Right lung (tissue), 5 donors: Measurements from ENCODE around the gene VTN. TPM values are rescaled to one million over a fixed set of nuclear protein-coding genes. Genes with fewer than 3 reads are reported as not detected.

Experiments
- DNase-seq, 2 donors: peaks; one replicate each; pipeline ENCODE4 v3.0.0-alpha.2; 2013
- polyA plus RNA-seq, 5 donors: library from polyadenylated mRNA; unstranded; fragments of 120-200 nt; gene quantifications; one replicate each; pipeline versions ENCODE4 v1.2.1 to v1.2.3, GENCODE V29; 2013; ENCODE audit warnings: inconsistent platforms in 1 of 5, low replicate concordance in 1 of 5; ENCODE audit not compliant: insufficient read length in 5 of 5, insufficient read depth in 1 of 5

The VTN gene
- polyA plus RNA-seq, 5 donors: 0.35 to 11.6 (median 0.51) TPM

DNA sequence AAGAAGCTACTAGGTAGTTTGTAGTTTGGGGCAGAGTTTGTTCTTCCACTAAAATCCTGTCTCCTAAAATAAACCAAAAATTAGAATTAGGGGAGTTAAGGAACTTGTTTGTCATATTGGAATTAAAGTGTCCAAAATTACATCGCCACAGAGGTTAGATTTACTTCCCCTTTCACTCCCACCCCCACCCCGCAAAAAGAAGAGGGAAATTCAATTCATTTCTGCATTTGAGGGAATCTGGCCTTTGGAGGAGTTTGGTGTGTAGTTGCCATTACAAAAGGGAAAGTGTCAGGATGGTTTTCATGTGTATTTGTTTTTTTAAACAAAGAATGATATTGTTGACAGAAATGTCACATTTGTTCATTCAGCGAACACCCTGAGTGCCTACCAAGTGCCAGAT, 45.3 kb downstream of the VTN start:
- no peak for DNase-seq

DNA sequence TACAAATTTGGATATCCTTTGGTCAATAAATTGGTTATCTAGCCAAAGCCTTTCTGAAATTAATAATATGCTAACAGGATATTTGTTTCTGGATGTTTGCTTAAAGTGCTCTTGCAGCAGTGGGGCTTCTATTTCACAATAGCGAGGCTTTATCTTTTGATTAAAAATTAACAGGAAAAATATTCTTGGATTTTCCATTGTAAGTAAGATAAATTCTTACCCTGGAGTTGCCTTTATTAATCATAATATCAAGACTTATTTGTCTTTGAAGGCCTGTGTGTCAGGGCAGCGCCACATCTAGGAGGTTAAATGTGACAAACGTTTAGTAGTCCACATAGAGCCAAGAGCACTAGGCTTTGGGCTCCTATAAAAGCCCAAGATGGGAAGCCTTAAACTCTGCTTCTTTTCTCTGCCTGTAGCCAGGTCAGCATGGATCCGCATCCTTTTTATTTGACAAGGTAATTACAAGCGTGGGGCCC, 45.8 kb downstream of the VTN start:
- no peak for DNase-seq

DNA sequence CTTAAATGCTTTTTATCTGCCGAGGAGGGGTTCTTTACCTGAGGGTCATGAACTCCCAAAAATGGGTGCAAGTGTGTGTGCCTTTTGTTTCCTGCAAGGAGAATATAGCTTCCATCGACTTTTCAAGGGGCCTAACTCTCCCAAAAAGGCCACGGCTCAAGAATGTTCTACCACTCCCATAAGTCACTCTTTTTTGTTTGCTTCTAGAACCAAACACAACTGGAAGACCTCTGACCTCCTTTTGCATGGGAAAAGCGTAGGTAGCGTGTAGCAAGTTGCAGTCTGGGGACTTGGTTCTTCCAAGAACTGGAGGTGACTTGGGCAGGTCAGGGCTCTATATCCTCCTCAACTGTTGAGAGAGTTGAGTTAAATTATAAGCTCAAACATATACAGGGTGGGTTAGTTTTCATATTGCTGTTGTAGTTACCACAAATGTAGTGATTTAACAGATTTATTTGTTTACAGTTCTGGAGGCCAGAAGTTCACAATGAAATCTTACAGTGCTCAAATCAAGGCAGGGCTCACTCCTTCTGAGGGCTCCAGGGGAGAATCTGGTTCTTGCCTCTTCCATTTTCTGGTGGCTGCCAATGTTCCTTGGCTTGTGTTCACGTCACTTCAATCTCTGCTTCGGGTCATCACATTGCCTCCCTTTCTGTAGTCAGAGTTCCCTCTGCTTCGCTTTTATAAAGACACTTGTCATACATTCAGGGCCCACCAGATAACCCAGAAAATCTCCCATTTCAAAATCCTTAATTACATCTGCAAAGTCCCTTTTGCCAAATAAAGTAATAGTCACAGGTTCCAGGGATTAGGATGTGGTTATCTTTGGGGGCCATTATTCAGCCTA, 49.7 kb downstream of the VTN start:
- DNase-seq: no peak

DNA sequence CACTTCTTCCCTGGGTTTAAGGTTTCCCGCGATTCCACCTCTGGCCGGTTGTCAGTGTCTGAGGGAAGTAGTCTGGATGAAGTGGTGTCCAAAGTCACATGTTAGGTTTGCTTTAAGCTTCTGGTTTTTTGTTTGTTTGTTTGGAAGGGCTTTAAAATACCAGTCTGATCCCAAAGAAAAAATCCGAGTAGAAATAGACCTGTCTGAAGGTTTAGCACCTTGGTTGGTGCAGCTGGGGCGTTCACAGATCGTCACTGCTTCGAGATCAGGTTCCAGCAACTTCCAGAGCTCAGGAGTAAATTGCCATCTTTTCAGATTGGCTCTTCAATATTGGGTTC, 50.5 kb downstream of the VTN start:
- DNase-seq: no peak

DNA sequence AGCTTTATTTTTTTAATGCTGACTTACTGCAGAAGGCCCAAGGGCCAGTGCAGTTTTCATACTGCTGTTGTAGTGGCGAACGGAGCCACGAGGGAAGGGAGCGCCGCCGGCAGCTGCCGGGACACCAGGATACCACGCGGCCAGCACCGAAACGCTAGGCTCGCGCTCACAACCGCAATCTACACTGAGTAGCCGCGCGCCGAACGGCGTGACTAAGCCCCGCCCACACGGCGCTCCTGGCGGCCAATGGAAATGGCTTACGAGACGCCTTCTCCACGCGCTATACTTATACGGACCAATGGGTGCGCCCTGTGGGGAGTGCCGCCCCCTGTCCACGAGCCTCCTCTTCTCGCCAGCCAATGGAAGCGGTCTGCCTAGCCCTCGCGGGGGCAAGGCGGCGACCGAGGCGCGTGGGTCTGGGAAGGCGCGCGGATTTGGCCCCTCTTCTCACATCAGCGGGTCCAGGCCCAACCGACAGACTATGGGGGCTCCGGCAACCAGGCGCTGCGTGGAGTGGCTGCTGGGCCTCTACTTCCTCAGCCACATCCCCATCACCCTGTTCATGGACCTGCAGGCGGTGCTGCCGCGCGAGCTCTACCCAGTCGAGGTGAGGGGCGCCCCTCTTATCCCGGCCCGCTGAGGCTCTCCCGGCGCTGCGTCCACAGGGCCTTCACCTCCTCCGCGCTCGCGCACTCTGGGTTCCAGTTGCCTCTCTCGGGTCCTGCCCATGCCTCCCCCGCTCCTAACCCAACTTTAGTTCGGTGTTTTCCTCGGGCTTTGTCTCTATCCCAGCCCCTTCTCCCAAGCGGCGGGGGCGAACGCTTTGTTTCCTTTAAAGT, 51.1 kb downstream of the VTN start, which contains the start of gene TMEM97:
TMEM97 (plus strand) TSS at position 442 of the 839 bp plus-strand sequence; CDS start at position 482, 40 bp downstream.
- peak; percentile 93 for DNase-seq

DNA sequence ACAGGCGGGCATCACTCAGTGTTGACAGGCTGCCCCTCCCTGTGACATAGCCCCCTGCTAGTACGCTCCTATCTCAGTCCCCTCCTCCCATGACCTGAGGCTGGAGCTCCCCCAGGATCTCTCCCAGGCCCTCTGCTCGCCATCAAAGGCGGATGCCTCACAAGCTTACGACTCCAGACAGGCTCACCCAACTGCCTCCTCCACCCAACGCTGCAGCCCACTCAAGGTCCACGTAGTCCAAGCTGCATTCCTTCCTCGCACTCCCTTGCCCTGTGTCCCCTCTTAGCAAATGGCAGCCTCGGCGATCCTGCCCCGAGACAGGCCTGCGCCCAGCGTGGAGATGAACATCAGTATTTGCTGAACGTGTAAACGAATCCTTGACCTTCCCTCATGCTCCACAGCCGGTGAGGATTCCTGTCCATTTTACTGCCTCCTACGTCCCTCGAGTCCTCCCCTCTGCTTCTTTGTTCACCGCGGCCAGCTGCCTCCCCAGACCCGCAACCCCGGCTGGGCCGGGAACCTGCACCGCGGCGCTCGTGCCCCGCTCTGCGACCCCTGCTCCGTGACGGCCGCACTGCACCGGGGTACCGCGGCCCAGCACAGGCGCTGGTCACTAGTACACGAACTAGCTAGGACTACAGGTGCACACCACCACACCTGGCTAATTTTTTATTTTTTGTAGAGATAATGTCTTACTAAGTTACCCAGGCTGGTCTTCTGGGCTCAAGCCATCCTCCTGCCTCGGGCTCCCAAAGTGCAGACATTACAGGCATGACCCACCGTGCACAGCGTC, 51.9 kb downstream of the VTN start:
- no peak for DNase-seq

Other genes with a start within 250 kb of the VTN start
- gene TMEM97, start 51.1 kb downstream of the VTN start, polyA plus RNA-seq: 10 to 100 TPM; 41.2 to 46.7 (median 42.3) TPM
- 10 to 100 TPM; 54.2 to 62.2 (median 57.6) TPM for gene IFT20, start 34.8 kb downstream of the VTN start, polyA plus RNA-seq
- 10 to 100 TPM; 32.2 to 42.1 (median 36.2) TPM for gene TNFAIP1, start 34.5 kb downstream of the VTN start, polyA plus RNA-seq
- gene POLDIP2, start 12.8 kb downstream of the VTN start, polyA plus RNA-seq: 10 to 100 TPM; 56.2 to 68.3 (median 58.9) TPM
- gene SEBOX, start 5.1 kb downstream of the VTN start, polyA plus RNA-seq: not detected
- 10 to 100 TPM in 4 of 5 donors, 1 to 10 TPM in 1; 8.5 to 13.4 (median 12.0) TPM for gene SARM1, start 1.4 kb upstream of the VTN start, polyA plus RNA-seq
- 10 to 100 TPM in 1 of 5 donors, 1 to 10 TPM in 4; 6.4 to 10.8 (median 9.4) TPM for gene SLC46A1, start 35.9 kb upstream of the VTN start, polyA plus RNA-seq
- gene SLC13A2, start 103.3 kb upstream of the VTN start, polyA plus RNA-seq: under 1 TPM in 4 of 5 donors, not detected in 1; 0.14 to 0.48 (median 0.30) TPM
- under 1 TPM in 4 of 5 donors, not detected in 1; 0.06 to 0.19 (median 0.16) TPM for gene FOXN1, start 136.0 kb upstream of the VTN start, polyA plus RNA-seq
- gene UNC119, start 182.3 kb upstream of the VTN start, polyA plus RNA-seq: 10 to 100 TPM; 28.4 to 44.4 (median 36.3) TPM
- gene PIGS, start 201.2 kb upstream of the VTN start, polyA plus RNA-seq: 10 to 100 TPM; 58.7 to 66.9 (median 62.7) TPM
- 10 to 100 TPM; 16.1 to 21.6 (median 20.2) TPM for gene ALDOC, start 206.6 kb upstream of the VTN start, polyA plus RNA-seq
- gene SPAG5, start 228.7 kb upstream of the VTN start, polyA plus RNA-seq: 10 to 100 TPM; 35.5 to 80.1 (median 66.1) TPM
- 10 to 100 TPM; 19.0 to 27.9 (median 24.2) TPM for gene RSKR, start 243.9 kb upstream of the VTN start, polyA plus RNA-seq